GM19035 (cell line): ENCODE measurements around the gene PXN.
"Not testable (repeated sequence)": the region's sequence is repeated elsewhere in the genome, so short reads cannot be mapped to it uniquely, and the experiment has no call there.

Experiments
- ATAC-seq: cut with Tn5 transposase; IDR thresholded peaks from one replicate; pipeline ENCODE4 v1.9.1; 2021; ENCODE audit not compliant: unreplicated experiment

Gene PXN

DNA sequence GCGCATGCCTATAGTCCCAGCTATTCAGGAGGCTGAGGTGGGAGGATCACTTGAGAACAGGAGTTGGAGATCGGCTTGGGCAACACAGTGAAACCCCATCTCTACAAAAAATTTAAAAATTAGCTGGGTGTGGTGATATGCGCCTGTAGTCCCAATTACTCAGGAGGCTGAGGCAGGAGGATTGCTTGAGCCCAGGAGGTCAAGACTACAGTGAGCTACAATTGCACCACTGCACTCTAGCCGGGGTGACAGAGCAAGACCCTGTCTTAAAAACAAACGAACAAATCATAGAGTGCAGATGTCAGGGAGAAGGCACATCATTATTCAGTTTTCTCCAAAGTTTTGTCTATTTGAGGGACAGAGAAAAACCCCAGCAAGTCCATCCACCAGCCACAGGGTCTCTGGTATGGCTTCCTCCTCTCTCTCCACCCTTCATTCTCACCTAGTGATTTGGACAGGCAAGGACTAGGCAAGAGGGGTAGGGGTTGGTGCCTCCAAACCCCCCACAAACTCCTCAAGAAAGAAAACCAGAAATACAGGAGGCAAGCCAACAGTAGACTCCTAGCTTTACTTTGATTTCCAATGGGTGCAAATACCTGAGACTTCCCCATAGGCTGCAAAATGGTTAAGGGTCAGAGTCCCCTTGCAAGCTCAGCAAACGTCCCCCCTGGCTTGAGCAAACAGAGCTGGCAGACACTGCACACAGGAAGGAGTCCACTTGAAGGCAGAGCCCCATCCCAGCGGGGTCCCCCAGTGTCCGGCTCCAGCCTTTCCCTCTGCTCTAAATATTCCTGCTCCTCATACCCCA is 38.1 kb downstream of the PXN start:
- no peak for ATAC-seq

DNA sequence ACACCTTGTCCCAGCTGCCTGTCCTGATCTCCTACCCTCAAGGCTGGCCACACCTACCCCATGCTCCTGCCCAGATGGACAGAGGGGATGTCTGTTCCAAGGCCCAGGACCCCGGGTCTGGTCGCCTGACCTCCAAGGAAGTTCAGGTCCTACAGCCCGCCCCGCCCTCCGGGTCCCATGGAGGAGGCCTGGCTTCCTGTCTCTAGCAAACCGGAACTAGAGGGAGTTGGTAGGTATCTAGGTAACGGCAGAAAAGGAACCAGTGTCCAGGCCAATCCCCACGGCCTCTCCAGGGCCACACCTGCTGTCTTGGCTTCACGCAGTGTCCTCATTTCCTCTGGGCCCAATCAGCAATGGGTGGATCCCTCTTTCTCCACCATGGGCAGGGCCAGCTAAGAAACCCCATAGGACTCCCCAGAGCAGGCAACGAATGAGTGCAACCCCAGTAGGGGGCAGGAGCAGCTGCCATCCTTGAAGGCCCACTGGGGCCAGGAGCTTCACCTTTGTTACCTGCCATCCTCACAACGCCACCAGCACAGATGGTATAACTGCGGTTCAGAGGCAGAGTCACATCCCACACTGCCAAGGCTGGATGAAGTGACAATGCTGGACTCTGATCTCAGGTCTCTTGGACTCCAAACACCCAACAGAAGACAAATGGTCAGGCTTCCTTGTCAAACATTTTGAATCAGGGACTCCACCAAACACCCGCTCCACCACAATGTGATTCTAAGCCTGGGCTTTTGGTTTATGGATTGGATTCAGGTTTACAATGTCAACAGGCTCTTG is 39.5 kb downstream of the PXN start:
- no peak for ATAC-seq

DNA sequence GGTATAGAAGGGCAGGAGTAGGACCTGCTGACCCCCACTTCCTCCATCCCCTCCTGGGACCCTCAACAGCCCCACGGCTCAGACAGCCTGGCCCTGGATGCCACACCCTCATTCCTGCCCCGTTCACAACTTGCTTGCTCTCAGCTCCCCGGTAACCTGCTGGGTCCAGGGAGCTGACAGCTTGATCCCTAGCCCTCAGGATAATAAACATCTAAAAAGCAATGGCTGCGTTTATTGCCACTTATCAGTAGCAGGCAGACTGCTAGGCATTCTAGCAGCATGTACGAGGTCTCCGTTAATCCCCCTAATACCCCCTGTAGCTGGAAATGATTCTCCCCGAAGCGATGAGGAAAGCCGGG is 40.4 kb downstream of the PXN start:
- ATAC-seq = no peak

DNA sequence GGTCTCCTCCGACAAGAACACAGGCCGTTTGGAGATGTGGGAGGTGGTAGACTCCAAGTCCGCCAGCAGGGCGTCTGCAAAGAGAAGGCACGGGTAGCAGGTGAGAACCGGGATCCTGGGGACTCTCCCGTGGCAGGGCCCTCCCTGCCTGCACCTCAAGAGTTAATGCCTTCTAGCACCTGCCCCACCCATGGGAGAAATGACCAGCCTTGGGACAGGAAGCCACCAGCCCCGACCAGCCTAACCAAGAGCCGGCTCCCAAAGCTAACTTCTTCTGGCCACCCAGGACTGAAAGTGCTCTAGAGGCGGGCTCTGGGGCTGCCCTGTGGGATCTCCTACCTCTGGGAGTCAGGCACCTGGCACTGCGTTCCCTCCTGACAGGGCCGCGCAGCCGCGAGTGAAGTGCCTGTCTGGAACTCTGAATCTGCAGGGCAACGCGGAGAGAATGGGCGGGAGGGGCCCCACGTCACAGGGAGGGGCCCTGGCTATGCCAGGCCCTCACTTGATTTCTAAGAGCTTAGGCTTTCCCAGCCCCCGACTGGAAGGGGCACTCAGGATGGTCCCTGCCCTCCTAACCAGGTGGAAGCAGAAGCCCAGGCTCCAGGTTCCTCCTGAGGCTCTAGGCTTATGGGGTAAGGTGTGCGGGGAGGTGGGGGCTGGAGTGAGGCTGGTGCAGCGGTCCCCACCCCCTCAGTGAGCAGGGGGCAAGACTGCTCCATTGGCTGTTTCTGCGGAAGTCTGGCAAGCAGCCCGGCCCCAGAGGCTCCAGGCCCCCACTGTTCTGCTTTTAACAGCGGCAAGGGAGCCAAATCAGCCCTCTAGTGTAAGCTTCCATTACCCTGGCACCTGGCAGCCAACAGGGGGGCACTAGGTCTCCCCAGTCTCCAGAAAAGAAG is 41.0 kb downstream of the PXN start:
- no peak for ATAC-seq

DNA sequence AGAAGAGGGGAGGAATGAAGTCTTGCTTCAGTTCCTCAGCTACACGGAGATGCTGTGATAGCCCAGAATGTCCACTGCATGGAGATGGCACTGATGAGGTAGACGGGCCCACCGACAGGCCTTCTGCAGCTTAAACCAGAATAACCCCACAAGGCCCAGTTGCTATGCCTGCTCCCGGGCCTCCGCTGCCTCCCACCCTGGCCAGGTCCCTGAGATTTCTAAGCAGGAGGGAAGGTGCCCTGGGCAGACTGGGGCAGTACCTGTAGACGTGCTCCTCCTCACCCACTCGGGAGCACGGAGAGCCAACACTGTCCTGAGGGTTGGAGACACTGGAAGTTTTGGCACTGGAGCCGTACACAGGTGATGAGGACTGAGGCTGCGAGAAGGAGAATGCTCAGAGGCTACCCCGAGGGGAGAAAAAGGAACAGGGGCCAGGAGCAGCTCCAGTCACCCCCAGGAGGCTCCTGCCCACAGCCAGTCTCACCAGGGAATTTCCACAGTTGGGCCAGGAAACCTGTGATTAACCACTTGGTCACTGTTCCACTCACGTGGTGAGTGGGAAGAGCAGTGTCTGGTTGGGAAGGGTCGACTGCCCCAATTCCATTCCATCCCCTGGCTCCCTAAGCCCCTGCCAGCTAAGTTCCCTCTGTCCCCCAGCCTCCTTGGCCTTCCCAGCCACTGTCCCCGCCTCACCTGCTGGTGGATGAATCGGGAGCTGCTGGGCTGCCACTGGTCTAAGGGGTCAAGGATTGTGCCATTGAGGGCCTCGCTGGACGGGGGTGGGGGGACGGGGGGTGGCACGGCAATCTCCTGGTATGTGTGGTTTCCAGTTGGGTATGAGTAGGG is 41.8 kb downstream of the PXN start:
- no peak for ATAC-seq

DNA sequence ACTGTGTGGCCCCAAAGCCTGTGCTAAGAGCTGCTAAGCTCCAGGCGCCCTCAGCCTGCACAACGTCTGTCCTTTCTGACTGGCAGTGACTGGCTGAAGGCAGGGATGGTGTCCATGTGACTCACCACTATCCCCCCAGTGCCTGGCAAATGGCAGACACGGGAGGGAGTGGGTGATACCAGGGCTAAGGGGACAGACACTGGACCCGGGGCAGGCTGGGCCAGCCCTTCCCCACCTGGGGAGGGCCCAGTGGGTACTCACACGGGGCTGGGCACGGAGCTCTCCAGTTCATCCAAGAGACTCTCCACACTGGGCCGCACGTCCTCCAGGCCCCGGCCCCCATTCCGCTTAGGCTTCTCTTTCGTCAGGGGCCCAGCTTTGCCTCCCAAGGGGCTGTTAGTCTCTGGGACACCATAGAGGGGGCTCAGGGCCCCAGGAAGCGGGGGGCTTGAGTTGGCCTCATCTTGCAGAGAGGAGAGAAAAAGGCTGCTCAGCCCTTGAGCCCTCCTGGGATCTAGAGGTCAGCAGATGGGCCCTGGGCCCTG is 43.2 kb downstream of the PXN start:
- ATAC-seq = no peak

DNA sequence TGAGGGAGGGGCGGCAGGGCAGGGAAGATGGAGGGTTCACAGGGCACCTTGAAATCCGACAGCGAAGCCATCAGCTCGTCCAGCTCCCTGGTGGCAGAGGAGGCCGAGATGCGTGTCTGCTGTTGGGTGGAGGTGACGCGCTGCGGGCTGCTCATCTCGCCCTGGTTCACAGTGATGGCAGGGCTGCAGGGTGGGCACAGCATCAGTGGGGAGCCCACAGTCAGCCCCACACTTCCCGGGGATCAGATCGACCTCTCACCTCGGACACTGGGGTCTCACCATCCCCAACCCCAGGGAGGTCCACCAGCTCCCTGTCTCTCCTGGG is 44.0 kb downstream of the PXN start:
- ATAC-seq = no peak

DNA sequence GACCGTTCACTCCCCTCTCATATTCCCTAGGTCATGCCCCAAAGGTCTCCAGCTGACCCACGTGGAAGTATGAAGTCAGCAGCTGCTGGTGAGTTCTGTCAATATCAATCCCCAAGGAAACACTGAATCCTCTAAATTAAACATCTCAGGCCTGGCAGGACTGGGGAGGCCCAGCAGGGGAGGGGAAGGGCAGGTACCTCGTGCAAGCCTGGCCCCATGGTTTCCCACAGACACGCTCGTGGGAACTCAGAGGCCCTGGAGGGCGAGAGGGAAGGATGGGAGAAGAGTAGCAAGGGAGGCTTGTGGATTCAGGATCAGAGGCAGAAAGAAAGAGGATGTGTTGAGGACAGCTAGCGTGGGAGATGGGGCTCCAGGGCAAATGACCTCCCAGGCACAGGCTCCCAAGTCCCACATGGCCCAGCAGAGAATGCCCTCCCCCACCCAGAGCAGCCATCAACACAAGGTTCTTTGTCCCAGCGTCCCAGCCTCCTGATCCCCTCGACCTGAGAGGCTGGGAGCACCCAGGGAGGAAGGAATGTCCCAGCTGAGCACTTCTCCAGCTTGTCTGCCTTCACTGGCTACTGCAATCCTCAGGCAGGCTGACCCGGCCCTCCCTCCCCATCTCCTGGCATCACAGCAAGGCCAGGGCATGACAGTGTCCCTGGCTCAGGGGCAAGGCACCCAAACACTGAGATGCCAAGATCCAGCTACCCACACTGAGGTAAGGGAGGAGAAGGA is 44.5 kb downstream of the PXN start:
- ATAC-seq = no peak

DNA sequence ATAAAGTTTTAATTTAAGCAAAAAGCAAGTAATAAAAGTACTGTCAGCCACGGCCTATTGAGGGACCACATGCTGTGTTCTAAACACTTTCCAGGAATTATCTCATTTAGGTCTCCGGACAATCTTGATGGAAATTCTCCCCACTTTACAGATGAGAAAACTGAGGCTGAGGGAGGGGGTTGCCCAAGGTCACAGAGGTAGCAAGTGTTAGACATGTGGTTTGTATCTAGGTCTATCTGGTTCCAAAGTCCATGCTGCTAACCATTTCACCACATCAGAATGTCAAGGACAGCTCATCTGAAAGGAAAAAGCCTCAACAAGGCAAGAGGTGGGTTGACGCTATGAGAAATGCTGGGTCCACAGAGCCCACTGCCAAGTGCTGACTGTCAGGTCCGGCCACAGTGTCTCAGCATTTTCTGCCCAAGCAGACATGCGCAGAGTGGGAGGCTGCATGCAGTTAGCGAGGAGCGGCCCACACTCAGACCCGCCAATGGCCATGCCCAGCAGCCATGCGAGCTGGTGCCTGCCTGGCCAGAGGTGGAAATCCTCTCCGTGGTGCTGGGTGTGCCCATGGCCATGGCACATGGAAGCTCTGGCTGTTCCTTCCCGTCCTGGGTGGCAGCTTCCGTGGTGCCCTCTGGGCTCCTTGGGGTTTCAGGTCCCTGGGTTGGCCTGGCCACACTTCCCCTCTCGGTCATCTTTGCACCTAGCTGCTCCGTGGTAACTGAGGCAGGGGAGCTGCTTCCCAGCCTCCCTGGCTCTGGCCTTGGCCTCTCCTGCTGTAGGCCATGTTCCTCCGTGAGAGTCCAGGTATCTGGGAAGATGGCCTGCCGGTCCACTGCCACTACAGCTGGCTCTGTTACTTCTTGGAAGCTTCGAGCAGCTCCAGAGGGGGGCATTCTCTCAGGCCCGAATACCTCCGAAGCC is 46.6 kb downstream of the PXN start:
- ATAC-seq = no peak

DNA sequence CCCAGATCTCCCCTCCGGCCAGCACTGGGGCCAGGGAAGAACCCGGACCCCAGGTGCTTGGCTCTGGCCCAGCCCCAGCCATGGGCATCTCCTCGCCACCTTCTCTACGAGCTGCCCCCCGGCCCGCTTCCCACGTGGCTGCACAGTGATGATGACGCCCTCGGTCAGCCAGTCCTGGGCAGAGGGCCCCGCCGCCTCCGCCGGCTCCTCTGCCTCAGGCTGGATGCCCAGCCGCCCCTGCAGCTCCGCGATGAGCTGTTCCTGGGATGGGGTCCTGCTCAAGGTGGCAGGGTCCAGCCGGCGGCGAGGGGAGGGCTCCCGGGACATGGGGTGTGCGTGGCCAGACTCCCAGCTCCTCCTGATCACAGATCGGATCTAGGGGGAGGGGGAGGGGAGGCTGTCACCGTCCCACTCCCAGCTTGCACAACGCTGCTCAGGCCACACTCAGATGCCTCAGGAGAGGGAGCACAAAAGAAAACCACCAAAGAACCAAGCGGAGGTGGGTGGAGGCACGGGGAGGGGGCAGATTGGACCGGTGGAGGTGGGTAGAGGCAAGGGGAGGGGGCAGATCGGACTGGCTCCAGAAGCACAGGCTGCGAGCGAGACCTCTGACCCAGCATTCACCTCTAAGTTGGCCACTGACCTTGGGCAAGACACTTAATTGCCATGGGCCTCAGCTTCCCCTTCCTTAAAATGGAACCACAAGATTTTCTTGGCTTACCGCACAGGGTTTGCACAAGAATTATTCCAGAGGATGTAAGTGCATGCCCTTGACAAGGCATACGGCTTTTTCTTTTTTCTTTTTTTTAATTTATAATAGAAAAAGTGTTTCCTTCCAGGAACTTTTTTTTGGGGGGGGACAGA is 48.6 kb downstream of the PXN start:
- ATAC-seq = no peak

DNA sequence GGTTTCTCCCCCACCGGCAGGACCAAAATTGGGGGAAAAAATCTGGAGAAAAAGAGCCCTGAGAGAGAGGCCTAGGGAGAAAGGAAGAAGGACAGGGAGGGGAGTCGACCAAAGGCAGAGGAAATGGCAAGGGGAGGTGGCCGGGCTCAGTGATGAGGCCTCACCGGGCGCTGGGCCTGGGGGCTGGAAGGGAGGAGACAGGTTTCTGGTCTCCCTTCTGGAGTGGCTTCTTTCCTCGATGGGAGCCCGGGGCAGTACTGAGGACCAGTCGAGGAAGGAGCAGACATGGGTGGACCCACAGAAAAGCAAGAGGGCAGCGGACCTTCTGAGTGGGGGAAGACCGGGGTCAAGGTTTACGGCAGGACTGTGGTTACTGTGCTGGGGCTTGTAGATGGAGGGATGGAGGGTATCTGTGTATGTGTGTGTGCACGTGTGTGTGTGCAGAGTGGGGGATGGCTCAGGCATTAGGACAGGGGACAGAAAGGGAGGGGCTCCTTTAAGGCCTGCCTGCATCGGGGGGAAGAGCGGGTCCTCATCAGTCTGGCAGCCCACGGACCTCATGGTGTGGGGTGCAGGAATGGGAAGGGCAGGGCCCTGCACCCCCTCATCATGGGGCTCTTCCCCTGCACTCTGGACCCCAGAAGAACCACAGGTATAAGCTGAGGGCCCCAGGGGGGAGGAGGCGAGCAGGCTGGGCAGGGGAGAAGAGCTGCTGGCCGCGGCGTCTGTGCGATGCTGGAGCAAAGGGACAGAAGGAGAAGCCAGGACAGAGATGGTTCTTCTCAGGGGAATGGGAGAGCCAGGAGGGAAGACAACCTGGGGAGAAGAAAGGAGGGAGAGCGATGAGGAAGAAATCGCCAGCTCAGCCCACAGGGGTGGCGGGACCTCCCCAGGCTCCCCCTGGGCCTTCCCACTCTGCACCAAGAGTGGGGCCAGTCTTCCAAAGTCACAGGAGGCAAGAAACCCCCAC is 49.5 kb downstream of the PXN start:
- ATAC-seq = no peak

DNA sequence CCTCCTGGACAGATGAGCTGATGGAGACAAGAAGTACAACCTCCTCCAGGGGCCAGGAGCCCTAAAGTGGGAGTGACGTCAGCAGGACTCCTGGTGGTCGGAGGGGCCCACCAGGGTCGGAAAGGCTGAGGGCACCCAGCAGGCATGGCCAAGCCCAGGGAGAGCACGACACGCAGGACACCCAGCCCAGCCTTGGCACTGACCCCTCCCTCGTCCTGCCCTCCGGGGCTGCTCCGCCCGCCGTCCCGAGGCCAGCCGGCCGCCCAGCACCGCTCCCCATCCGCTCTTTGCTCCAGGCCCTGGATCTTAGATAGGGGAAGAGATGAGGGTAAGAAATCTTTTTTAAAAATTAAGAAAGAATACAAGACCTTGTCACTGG is 50.2 kb downstream of the PXN start:
- ATAC-seq = no peak

DNA sequence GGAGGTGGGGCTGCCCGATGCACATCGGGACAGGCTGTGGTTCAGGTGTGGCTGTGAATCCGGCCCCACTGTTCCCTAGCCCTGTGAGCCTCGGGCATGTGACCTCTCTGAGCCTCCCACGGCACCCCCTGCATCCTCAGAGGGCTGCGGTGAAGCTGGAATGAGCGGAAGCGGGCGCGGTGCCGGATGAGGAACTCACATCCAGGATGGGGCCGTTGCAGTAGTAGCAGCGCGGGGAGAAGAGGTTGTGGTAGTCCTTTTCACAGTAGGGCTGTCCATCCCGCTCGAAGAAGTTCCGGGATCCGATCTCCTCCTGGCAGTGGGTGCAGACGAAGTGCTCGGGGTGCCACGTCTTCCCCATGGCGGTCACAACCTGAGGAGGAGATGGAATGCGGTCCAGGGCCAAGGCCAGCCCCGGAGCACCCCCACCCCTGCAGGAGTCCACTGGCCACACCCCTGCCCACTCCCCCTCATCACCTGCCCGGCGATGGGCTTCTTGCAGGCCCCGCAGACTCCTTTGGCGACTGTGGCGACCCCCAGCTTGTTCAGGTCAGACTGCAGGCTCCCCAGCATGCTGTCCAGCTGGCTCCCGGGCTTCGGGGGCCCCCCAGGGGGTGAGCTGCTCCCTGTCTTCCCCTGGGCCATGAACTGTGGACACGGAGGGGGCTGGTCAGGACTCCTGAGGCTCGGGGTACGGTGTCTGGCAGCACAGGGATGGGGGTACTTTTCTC is 50.7 kb downstream of the PXN start:
- ATAC-seq = no peak

DNA sequence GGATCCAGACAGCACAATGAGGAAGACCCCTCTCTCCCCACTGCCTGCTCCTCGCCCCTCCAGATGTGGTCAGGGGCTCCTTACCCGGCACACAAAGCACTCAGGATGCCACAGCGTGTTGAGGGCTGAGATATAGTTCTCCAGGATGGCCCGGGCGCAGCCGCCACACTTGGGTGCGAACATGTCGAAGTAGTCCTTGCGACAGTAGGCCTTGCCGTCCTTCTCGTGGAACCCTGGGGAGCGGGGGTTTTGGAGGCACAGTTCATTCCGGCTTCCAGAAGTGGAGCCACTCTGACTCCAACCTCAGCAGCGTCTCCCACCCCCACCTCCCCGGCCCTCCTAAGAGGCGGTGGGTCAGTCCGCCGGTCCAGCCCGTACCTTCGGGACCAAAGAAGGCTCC is 51.8 kb downstream of the PXN start:
- ATAC-seq = no peak

DNA sequence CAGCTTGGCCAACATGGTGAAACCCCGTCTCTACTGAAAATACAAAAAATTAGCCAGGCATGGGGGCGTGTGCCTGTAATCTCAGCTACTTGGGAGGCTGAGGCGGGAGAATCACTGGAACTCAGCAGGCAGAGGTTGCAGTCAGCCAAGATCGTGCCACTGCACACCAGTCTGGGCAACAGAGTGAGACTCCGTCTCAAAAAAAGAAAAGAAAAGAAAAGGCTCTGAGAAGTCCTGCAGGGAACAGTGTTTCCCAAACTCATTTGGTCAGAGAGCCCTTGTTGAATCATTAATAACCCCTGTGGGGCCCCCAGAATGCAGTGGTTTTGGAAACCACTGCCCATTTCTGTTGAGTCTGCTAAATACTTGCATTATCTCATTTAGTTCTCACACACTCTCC is 52.3 kb downstream of the PXN start:
- ATAC-seq = not testable (repeated sequence)

DNA sequence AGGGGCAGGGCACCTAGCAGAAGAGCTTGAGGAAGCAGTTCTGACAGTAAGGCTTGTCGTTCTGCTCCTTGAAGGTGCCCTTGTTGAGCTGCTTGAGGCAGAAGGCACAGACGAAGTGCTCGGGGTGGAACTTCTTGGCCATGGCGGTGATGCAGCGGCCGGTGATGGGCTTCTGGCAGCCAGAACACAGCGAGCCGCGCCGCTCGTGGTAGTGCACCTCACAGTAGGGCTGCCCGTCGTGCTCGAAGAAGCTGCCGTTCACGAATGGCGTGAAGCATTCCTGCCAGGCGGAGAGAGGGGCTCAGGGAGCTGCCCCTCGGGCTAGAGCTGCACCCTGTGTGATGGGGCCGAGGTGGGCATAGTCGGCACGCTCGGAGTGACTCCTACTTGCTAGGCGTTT is 53.2 kb downstream of the PXN start:
- ATAC-seq = no peak
